Measurements from ENCODE around the gene PRDM1.
"Not testable (repeated sequence)": the region's sequence is repeated elsewhere in the genome, so short reads cannot be mapped to it uniquely, and the experiment has no call there.

Gene PRDM1

DNA sequence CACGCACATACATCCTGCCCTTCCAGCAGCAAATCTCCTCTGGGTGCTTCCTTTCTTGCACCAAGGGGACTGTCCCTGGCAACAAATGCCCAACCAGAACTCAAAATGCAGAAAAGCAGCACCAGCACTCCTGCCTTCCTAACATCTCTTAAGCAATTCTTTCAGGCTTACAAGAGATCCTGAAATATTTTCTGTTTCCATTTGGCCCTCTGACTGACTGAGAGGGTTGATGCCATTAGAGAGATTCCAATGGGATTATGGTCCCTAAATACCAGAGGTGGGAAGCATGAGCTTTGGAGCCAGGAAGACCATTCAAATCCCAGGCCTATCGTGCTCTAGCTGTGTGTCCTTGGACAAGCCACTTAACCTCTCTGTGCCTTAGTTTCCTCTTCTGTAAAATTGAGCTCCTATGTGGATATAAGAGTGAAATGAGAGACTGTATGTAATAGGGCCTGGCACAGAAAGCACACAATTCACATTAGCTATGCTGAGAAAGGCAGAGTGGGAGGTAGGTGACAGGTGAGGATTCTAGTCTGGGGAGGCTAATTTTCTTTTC lies 56.8 kb downstream of the PRDM1 start:
- DNase-seq, result no peak

DNA sequence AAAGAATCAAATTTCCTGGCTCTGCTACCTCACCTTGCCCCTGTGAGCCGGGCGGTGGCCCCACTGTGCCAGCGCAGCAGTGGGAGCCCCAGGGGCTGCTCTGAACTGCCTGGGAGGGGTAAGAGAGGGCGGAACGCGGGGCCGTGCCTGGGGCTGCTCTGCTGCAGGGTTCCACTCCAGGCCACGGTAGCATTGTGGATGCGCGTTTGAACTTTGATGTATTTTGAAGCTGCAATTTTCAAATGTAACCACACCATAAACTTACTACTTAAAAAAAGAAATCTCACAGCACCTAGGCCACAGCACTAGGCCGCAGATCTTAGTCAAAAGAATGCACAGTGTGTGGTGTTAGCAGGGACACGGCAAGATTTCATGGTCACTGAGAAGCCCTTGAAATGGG lies 57.5 kb downstream of the PRDM1 start:
- DNase-seq, result no peak

DNA sequence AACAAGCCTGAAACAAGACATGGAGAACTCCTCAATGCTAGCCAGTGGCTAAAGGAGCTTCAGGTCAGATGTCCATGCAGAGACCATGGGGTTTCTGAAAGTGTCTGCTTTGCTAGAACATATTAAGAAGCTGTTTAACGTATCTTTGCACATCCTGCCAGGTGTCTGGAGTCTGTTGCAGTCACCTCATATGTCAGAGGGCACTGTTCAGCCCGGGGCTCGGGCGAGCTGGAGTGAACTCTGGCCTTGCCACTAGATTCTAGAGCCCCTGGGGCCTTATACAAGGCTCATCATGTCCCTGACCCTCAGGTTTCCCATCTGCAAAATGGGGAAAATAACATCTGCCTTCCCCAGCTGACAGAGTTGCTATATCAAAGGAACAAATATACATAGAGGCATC lies 59.0 kb downstream of the PRDM1 start:
- DNase-seq, result no peak

DNA sequence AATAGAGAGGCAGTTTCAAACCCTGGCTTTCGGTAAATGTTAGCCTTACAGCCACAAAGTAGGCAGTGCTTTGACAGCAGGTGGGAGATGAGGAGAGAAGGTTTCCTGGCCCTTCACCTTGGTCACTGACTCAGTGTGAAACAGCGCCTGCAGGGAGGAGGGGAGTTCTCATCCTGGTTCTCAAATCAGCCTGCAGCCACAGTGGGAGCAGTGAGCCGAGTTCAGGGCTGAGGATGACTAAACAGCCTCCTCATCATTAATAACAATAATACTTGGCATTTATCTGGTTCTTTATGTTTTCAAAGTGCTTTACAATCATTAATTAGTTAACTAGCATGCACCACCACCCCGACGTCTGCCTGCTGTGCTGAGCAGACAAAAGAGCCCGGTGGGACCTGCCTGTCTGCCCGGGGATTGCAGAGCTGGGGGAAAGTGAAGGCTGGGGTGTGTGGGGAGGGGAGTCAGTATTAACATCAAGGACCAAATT lies 59.6 kb downstream of the PRDM1 start:
- no peak for DNase-seq

DNA sequence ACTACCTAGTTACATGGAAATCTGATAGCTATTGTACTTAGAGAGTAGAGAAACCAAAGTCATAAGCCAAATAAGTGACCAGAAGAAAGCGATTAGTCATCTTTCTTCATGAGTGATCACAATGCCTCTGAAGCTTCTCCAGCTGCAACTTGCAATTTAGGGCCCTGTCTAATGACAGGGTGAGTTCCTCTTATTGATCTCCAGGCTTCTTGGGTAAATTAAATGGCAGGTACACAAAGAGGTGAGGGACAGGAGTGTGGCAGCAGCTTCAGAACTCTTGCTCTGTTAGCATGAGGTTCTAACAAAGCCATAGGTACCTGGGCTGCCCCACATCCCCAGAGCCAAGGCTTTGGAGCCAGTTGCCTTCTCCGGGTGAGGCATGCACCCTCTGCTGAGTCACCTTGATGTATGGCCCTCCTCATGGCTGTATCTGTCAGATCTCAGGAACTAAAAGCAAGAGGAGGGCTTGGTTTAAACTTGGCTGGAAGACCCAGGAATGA lies 60.8 kb downstream of the PRDM1 start:
- no peak for DNase-seq

DNA sequence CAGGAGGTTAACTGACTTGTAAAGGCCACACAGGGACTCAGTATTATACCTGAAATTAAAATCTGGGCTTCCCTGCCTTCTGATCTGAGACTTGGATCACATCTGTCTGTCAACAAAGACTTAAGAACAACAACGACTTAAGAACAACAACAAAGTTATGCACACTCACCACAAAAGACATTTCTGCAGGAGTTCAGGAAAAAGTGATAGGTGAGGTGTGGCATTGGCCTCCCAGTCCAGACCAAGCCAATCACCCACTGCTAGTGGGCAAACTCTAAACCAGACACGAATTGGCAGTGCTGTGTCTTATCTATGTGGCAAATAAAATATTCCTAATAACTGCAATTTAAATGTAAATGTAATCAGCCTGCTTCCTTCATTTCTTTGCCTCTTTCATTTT lies 61.3 kb downstream of the PRDM1 start:
- no peak for DNase-seq

GRCh38 chr6:106149472-106150069 lies 63.4 kb downstream of the PRDM1 start:
- no peak for DNase-seq

- not testable (repeated sequence) for DNase-seq
Measured at GRCh38 chr6:106152476-106152875, 66.3 kb downstream of the PRDM1 start.

DNA sequence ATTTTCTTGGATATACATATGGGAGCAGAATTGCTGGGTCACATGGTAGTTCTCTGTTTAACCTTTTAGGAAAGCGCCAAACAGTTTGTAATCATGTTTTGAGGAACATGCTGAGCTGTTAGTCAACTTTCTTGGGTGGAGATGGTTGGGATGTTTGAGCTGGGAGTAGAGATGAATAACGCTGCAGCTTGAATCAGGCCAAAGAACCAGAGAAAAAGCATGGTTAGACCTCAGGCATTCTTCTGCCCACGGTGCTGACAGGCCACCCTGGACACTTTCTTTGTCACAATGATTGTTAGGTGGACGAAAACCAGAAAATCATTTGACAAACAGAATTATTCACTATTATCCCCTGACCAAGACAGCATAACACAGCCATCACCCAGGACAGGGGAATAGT lies 66.8 kb downstream of the PRDM1 start:
- no peak for DNase-seq

- DNase-seq, result no peak
Measured at GRCh38 chr6:106154326-106154725, 68.2 kb downstream of the PRDM1 start.

- no peak for DNase-seq
Measured at GRCh38 chr6:106155219-106155830, 69.2 kb downstream of the PRDM1 start.

GRCh38 chr6:106156413-106156812 lies 70.3 kb downstream of the PRDM1 start:
- no peak for DNase-seq

- no peak for DNase-seq
Measured at GRCh38 chr6:106156863-106157262, 70.7 kb downstream of the PRDM1 start.

DNA sequence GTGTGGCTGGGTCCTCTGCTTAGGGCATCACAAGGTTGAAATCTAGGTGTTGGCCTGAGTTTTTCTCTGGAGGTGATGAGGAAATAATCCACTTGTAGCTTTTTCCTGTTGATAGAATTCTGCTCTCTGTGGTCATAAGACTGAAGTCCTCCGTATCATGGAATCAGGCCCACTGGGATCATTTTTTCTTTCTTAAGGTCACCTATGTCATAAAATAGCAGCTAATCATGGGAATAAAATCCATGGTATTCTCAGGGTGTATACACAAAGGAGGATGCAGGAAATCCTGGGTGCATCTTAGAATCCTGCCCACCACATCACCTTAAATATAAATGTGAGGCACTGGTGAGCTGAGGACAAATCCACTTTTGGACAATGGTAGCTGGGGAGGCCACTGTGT lies 72.7 kb downstream of the PRDM1 start:
- no peak for DNase-seq

All from NCI-H446 treated with DMSO at 0.1 percent for 48 hours (cell line).